HPDE6-E6E7 (cell line): Measurements from ENCODE around the gene SLC52A1.

Source experiments
- DNase-seq: peaks from one replicate; pipeline ENCODE4 v3.0.0; 2011; ENCODE audit warnings: missing footprints; ENCODE audit errors: extremely low spot score

SLC52A1 gene

DNA sequence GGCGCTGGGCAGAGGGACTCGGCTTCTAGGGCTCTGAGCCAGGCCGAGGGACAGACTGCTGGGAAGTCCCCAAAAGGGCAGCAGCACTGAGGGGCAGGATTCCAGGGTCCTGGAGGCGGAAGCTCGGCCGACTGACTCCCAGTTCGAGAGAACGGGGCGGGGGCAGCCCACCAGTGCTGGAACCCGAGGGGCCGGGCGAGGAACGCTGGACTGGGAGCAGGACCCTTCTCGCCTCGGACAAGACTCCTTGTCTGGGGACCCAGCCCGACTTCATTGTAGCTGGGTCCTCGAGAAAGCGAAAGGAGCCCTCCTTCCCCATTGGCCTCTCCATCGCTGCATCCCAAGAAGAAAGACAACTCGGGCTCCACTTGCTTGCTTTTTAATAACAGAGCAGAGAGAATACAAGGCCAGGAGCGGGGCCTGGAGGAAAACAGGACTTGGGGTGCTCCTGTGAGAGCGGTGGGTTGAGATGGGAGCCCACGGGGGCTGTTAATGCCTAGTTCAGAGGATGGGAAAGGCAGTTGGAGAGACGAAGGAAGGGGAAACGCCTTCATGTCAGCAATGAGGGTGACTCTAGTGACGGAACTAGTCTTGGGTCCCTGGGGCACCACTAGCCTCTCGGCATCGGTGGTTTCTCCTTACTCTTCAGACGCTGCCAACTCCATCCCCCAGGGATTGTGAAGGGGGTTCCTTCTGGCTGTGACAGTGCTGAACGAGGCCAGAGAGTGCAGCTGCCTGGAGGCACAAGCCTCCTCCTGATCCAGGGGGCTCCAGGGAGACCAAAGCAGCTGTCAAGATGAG, 47.3 kb downstream of the SLC52A1 start:
- no peak for DNase-seq

DNA sequence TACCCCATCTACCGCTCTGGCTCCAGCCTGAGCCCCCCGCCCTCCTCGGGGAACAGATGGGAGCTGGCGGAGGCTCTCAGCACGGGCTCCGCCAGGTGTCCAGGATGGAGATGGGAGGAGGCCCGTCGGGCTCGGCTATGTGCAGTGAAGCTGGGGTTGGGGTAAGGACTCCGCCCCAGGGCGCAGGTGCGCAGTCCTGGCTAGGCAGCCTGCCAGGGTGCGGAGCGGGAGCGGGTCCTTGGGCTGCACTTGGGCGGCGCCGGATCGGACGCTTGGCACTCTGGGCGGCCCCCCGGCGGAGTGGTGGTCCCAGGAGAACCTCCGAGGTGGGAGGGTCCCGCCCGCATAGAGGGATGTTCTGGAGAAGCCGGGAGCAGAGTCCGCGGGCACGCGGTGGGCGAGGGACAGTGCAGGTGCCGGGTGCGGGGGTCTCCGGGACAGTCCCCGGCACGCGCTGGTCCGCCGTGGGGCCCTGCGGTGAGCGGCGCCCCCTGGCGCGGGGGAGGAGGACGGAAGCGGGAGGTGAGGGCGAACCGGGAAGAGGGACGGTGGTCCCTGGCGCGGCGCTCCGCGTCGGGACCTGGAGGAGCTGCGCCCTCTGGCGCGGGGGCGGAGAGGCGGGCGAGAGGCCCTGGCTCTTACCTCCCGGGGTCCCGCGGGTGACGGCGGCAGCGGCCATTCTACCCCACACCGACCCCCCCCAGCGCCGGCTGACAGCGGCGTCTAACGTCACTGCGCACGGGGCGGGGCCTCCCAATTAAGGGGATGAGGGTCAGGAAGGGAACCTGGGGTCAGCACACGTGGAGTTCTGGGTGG, 48.1 kb downstream of the SLC52A1 start, which contains the start of gene CAMTA2:
Gene CAMTA2 (minus strand): TSS at position 725 of the 816 bp plus-strand sequence. CDS start 1,453 bp downstream, outside the sequence.
- DNase-seq = no peak

DNA sequence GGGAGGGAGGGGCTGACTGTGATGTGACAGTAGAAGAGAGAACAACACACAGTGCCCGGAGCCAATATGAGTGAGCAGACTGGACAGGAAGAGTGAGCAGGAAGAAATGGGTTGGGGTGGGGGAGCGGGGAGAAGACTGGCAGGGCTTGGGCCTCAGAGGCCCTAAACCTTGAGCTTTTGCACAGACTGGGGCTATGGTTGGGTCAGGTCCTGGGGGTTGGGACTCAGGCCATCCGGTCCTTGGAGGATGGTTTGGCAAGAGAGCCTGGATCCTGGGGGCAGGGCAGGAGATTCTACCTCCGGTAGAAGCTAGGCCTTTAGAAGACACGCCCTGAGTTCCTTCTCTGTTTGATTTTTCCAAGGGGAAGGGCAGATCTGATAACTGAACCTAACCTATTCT, 48.8 kb downstream of the SLC52A1 start:
- no peak for DNase-seq
